HFF-Myc (cell line): ENCODE data around the gene SF3B2.

Source experiments
- DNase-seq: peaks from one replicate; pipeline ENCODE4 v3.0.0-alpha.2; 2011; ENCODE audit warnings: low read depth; ENCODE audit errors: extremely low read depth
- H3K4me3 ChIP-seq: replicated peaks from 2 replicates; pipeline ENCODE4 v1.5.1; 2011; ENCODE audit warnings: low read depth, mild to moderate bottlenecking, control low read depth, low read length
- CTCF ChIP-seq: IDR thresholded peaks from 2 replicates; pipeline ENCODE4 v1.5.1; 2012; ENCODE audit warnings: mild to moderate bottlenecking, low read depth, low read length, control low read depth; ENCODE audit errors: missing control alignments

The SF3B2 gene

GRCh38 chr11:66063900-66064299 is 11.7 kb downstream of the SF3B2 start:
- DNase-seq, result no peak
- no peak overlapping the region for H3K4me3 ChIP-seq
- TF ChIP-seq CTCF, result no peak

DNA sequence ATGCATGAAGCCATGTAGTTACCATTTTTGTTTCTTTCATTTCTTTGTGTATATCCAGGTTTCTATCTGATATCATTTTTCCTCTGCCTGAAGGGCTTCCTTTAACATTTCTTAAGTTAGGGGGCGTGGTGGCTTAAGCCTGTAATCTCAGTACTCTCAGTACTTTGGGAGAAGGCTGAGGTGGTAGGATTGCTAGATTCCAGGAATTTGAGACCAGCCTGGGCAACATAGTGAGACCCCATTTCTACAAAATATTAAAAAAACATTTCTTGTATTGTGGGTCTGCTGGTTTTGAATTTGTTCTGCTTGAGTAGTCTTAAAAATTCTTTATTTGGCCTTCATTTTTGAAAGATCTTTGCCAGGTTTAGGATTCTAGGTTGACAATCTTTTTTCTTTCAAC is 12.4 kb downstream of the SF3B2 start:
- no peak overlapping the region for H3K4me3 ChIP-seq
- no peak for TF ChIP-seq CTCF
- DNase-seq, result no peak

- no peak overlapping the region for H3K4me3 ChIP-seq
These were observed 14.6 kb downstream of the SF3B2 start for GRCh38 chr11:66066751-66067150.

GRCh38 chr11:66067640-66068039 is 15.5 kb downstream of the SF3B2 start:
- TF ChIP-seq CTCF, result no peak
- DNase-seq, result no peak

More at GRCh38 chr11:66066751-66067150, 14.6 kb downstream of the SF3B2 start:
- TF ChIP-seq CTCF, result no peak
- no peak for DNase-seq

GRCh38 chr11:66068154-66068821 is 16.1 kb downstream of the SF3B2 start:
- peak; percentile 52 for DNase-seq
- peak; percentile 92 for TF ChIP-seq CTCF

More at GRCh38 chr11:66067640-66068039, 15.5 kb downstream of the SF3B2 start:
- no peak overlapping the region for H3K4me3 ChIP-seq

DNA sequence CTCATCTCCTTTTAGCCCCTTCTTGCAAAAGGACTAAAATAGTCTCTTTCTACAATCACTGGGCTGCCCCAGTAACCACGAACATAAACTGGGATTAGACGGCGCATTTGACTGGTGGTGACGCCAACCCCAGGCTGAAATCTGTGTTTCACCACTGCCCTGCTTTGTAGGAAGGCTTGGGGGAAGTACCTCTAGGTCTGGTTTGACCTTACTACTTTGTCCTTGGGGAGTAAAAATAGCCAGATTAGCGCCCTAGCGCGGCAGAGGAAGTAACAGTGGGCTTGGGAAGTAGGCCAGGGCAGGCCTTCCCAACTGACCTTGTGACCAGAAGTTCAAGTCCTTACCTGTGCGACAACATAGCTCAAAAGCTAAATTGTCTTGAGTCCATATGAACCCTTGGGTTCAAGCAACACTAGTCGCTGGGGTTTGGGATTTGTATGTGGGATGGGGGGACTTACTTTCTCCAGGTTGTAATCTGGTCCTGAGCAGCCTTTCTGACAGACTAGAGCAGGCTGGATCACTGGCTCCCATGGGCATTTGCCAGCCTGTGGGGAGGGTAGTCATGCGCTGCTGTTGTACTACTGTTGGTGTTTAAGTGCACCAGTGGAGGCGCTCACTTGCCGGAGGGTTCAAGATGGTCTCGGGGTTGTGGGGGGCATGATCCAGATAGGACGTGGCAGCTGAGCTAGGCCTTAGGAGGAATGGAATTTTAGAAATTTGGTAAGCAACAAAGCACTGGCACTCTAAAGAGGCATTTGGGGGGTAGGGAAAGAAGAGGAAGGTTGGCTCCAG is 17.0 kb downstream of the SF3B2 start:
- TF ChIP-seq CTCF, result no peak
- H3K4me3 ChIP-seq, result peak overlapping the region; percentile 61
- DNase-seq, result no peak

More at GRCh38 chr11:66068154-66068821, 16.1 kb downstream of the SF3B2 start:
- H3K4me3 ChIP-seq, result no peak overlapping the region
